Measurements from ENCODE around the gene NSRP1.

- TF ChIP-seq CTCF (conservative IDR thresholded peaks at IDR 0.05), result no peak
- TF ChIP-seq EZH2 (IDR thresholded peaks at IDR 0.05; ENCODE audit: low read depth), result no peak
Measured at GRCh38 chr17:30209930-30210329, 93.3 kb downstream of the NSRP1 start.
